Liver (tissue), 9 donors: ENCODE results near the gene PANK1. TPM values are rescaled to one million over a fixed set of nuclear protein-coding genes. Genes with fewer than 3 reads are reported as not detected.
A peak's percentile ranks its signal among the peaks of the same experiment; 100 is the strongest.

Source experiments
- DNase-seq: peaks from one replicate; pipeline ENCODE4 v3.0.0-alpha.2; 2017; ENCODE audit warnings: low spot score
- H3K27ac ChIP-seq, 2 donors: one replicate each; pipeline ENCODE4 v1.7.0; 2013; ENCODE audit warnings: inconsistent platforms in 2 of 2, low read length in 2 of 2, control low read depth in 1 of 2, low read depth in 1 of 2, mild to moderate bottlenecking in 1 of 2
- H3K27me3 ChIP-seq, 4 donors: one replicate each; pipeline versions ENCODE4 v1.6.1 to v1.7.0; 2013; ENCODE audit warnings: low read length in 3 of 4, inconsistent platforms in 1 of 4, mild to moderate bottlenecking in 1 of 4, moderate library complexity in 1 of 4; ENCODE audit not compliant: control insufficient read depth in 4 of 4, insufficient read depth in 4 of 4
- H3K36me3 ChIP-seq, 4 donors: one replicate each; pipeline versions ENCODE4 v1.6.1 to v1.7.0; 2013; ENCODE audit warnings: low read length in 3 of 4, mild to moderate bottlenecking in 3 of 4, low read depth in 1 of 4, moderate library complexity in 1 of 4; ENCODE audit not compliant: control insufficient read depth in 4 of 4, insufficient read depth in 3 of 4
- H3K4me1 ChIP-seq, 4 donors: one replicate each; pipeline versions ENCODE4 v1.6.1 to v1.7.0; 2013; ENCODE audit warnings: low read length in 3 of 4, mild to moderate bottlenecking in 3 of 4, moderate library complexity in 1 of 4; ENCODE audit not compliant: control insufficient read depth in 4 of 4, insufficient read depth in 4 of 4
- H3K4me3 ChIP-seq, 3 donors: one replicate each; pipeline versions ENCODE4 v1.6.1 to v1.7.0; 2013; ENCODE audit warnings: low read length in 3 of 3, control low read depth in 1 of 3, low read depth in 1 of 3, mild to moderate bottlenecking in 1 of 3
- H3K9ac ChIP-seq, 2 donors: one replicate each; pipeline ENCODE4 v1.7.0; 2013; ENCODE audit warnings: low read length in 2 of 2, mild to moderate bottlenecking in 2 of 2, moderate library complexity in 2 of 2, control low read depth in 1 of 2, low read depth in 1 of 2
- H3K9me3 ChIP-seq, 4 donors: one replicate each; pipeline versions ENCODE4 v1.6.1 to v1.7.0; 2013; ENCODE audit warnings: low read length in 3 of 4; ENCODE audit not compliant: control insufficient read depth in 4 of 4
- ATF3 ChIP-seq: IDR thresholded peaks from 2 replicates; pipeline ENCODE4 v1.6.1; 2016; ENCODE audit warnings: antibody characterized with exemption
- EGR1 ChIP-seq, 2 donors: IDR thresholded peaks; 2 replicates each; pipeline ENCODE4 v1.6.1; 2016 to 2018; ENCODE audit warnings: antibody characterized with exemption in 2 of 2, low read depth in 2 of 2
- FOXA1 ChIP-seq: IDR thresholded peaks from 2 replicates; pipeline ENCODE4 v1.6.1; 2016; ENCODE audit warnings: antibody characterized with exemption
- FOXA2 ChIP-seq: IDR thresholded peaks from 2 replicates; pipeline ENCODE4 v1.6.1; 2016; ENCODE audit warnings: antibody characterized with exemption
- GABPA ChIP-seq, 2 donors: IDR thresholded peaks in 1 of 2; conservative IDR thresholded peaks in 1 of 2; 2 replicates each; pipeline ENCODE4 v1.6.1; 2016; ENCODE audit warnings: antibody characterized with exemption in 2 of 2, mild to moderate bottlenecking in 1 of 2, moderate library complexity in 1 of 2
- HNF4A ChIP-seq, 2 donors: conservative IDR thresholded peaks; 2 replicates each; pipeline ENCODE4 v1.6.1; 2016; ENCODE audit warnings: antibody characterized with exemption in 2 of 2, mild to moderate bottlenecking in 2 of 2
- HNF4G ChIP-seq: IDR thresholded peaks from 2 replicates; pipeline ENCODE4 v1.6.1; 2016; ENCODE audit warnings: antibody characterized with exemption
- JUND ChIP-seq, 2 donors: IDR thresholded peaks; 2 replicates each; pipeline ENCODE4 v1.6.1; 2016; ENCODE audit warnings: antibody characterized with exemption in 2 of 2
- MAX ChIP-seq: IDR thresholded peaks from 2 replicates; pipeline ENCODE4 v1.6.1; 2016; ENCODE audit warnings: antibody characterized with exemption
- NR2F2 ChIP-seq: IDR thresholded peaks from 2 replicates; pipeline ENCODE4 v1.6.1; 2016; ENCODE audit warnings: antibody characterized with exemption
- RAD21 ChIP-seq, 2 donors: IDR thresholded peaks; 2 replicates each; pipeline ENCODE4 v1.6.1; 2016; ENCODE audit warnings: antibody characterized with exemption in 2 of 2, mild to moderate bottlenecking in 2 of 2
- RXRA ChIP-seq, 2 donors: IDR thresholded peaks; 2 replicates each; pipeline ENCODE4 v1.6.1; 2017 to 2018; ENCODE audit warnings: antibody characterized with exemption in 2 of 2, mild to moderate bottlenecking in 1 of 2
- SP1 ChIP-seq: IDR thresholded peaks from 2 replicates; pipeline ENCODE4 v1.6.1; 2018; ENCODE audit warnings: antibody characterized with exemption, mild to moderate bottlenecking
- TAF1 ChIP-seq: conservative IDR thresholded peaks from 2 replicates; pipeline ENCODE4 v1.6.1; 2016; ENCODE audit warnings: antibody characterized with exemption, mild to moderate bottlenecking
- YY1 ChIP-seq: IDR thresholded peaks from 2 replicates; pipeline ENCODE4 v1.6.1; 2016; ENCODE audit warnings: antibody characterized with exemption, mild to moderate bottlenecking
- ZBTB33 ChIP-seq: IDR thresholded peaks from 2 replicates; pipeline ENCODE4 v1.6.1; 2016; ENCODE audit warnings: antibody characterized with exemption
- WGBS: extraction: QIAGEN DNeasy Blood & Tissue Kit; methylation state at CpG from one replicate; pipeline ENCODE4 v1.1.7; 2013; 5-methylcytosine and 5-hydroxymethylcytosine counted together
- polyA plus RNA-seq, 2 donors: library from polyadenylated mRNA; stranded (reverse) in 1 of 2; unstranded in 1 of 2; fragments of 200-250 nt in 1 of 2; fragments of >200 nt in 1 of 2; fragmentation: Nextera tagmentation in 1 of 2; extraction: Ambion mirVana in 1 of 2; gene quantifications; one replicate each; pipeline versions ENCODE4 v1.2.1 to v1.2.3, GENCODE V29; 2013 to 2015
- total RNA-seq, 2 donors: library from RNA; depleted of rRNA; stranded (reverse); fragments of >200 nt; gene quantifications; one replicate each; pipeline ENCODE4 v1.2.3, GENCODE V29; 2014
- TF ChIP-seq, protein P1 (sequence below): fragments of 150-350 bp; IDR thresholded peaks from 2 replicates; pipeline ENCODE4 v1.5.1; 2017; ENCODE audit warnings: improper control_type of control experiment, low read depth, low read length; ENCODE audit not compliant: missing input control
- TF ChIP-seq, protein P2 (sequence below): IDR thresholded peaks from 2 replicates; pipeline ENCODE4 v1.6.1; 2016; ENCODE audit warnings: antibody characterized with exemption, mild to moderate bottlenecking
- donor health status: healthy.
- donor health status: healthy.
- donor health status: healthy.
- donor health status: healthy.
- donor health status: healthy.

Gene PANK1
- total and polyA plus RNA-seq, 4 donors, result 30.0 to 105 (median 44.7) TPM

- peak overlapping the region in 2 of 3 donors; percentile 82 to 85 for H3K4me3 ChIP-seq
- TF ChIP-seq JUND (IDR thresholded peaks at IDR 0.05) (peak; percentile 39 to 83), ZBTB33 (no peak), SP1 (peak; percentile 91), NR2F2 (no peak), RXRA (IDR thresholded peaks at IDR 0.05) (peak; percentile 61 to 87), HNF4G (peak; percentile 89), TAF1 (no peak), ATF3 (no peak), HNF4A (conservative IDR thresholded peaks at IDR 0.05) (peak; percentile 98 to 99), GABPA (IDR thresholded peaks at IDR 0.05 in 1 of 2, conservative IDR thresholded peaks at IDR 0.05 in 1 of 2) (no peak), MAX (no peak), FOXA1 (peak; percentile 43), YY1 (peak; percentile 24), FOXA2 (peak; percentile 16), RAD21 (IDR thresholded peaks at IDR 0.05) (peak in 1 of 2 donors; percentile 51), EGR1 (IDR thresholded peaks at IDR 0.05; ENCODE audit: low read depth in 2 of 2) (peak in 1 of 2 donors; percentile 13)
- TF ChIP-seq, protein P1, sequence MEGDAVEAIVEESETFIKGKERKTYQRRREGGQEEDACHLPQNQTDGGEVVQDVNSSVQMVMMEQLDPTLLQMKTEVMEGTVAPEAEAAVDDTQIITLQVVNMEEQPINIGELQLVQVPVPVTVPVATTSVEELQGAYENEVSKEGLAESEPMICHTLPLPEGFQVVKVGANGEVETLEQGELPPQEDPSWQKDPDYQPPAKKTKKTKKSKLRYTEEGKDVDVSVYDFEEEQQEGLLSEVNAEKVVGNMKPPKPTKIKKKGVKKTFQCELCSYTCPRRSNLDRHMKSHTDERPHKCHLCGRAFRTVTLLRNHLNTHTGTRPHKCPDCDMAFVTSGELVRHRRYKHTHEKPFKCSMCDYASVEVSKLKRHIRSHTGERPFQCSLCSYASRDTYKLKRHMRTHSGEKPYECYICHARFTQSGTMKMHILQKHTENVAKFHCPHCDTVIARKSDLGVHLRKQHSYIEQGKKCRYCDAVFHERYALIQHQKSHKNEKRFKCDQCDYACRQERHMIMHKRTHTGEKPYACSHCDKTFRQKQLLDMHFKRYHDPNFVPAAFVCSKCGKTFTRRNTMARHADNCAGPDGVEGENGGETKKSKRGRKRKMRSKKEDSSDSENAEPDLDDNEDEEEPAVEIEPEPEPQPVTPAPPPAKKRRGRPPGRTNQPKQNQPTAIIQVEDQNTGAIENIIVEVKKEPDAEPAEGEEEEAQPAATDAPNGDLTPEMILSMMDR, result no peak
- TF ChIP-seq, protein P2, sequence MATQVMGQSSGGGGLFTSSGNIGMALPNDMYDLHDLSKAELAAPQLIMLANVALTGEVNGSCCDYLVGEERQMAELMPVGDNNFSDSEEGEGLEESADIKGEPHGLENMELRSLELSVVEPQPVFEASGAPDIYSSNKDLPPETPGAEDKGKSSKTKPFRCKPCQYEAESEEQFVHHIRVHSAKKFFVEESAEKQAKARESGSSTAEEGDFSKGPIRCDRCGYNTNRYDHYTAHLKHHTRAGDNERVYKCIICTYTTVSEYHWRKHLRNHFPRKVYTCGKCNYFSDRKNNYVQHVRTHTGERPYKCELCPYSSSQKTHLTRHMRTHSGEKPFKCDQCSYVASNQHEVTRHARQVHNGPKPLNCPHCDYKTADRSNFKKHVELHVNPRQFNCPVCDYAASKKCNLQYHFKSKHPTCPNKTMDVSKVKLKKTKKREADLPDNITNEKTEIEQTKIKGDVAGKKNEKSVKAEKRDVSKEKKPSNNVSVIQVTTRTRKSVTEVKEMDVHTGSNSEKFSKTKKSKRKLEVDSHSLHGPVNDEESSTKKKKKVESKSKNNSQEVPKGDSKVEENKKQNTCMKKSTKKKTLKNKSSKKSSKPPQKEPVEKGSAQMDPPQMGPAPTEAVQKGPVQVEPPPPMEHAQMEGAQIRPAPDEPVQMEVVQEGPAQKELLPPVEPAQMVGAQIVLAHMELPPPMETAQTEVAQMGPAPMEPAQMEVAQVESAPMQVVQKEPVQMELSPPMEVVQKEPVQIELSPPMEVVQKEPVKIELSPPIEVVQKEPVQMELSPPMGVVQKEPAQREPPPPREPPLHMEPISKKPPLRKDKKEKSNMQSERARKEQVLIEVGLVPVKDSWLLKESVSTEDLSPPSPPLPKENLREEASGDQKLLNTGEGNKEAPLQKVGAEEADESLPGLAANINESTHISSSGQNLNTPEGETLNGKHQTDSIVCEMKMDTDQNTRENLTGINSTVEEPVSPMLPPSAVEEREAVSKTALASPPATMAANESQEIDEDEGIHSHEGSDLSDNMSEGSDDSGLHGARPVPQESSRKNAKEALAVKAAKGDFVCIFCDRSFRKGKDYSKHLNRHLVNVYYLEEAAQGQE, result no peak
- 17% methylated on average over 6 of the region's 6 CpGs for WGBS
- no peaks in the 10 kb centered on the region for H3K27me3 ChIP-seq
- DNase-seq, result no peak
- H3K9ac ChIP-seq, result peak overlapping the region in 1 of 2 donors; percentile 46
- peak overlapping the region; percentile 76 to 90 for H3K27ac ChIP-seq
- no peaks in the 10 kb centered on the region for H3K9me3 ChIP-seq
- no peaks in the 10 kb centered on the region for H3K36me3 ChIP-seq
- H3K4me1 ChIP-seq, result peaks cover 0 to 34% (median 14%) of the 10 kb centered on the region in 4 donors
These were observed 715 bp upstream of the PANK1 start for GRCh38 chr10:89645742-89646172.
